Measurements from ENCODE around the gene GPC5. TPM values are rescaled to one million over a fixed set of nuclear protein-coding genes. Genes with fewer than 3 reads are reported as not detected.

Gene GPC5
- total RNA-seq, 2 donors from 2014 or later = not detected

- Histone ChIP-seq H3K4me1 (no peaks in the 10 kb centered on the region), H3K27ac (no peak overlapping the region), H3K9me3 (peaks cover 0 to 3% (median 0%) of the 10 kb centered on the region in 3 donors), H3K27me3 (no peaks in the 10 kb centered on the region), H3K36me3 (replicated peaks in 1 of 2; ENCODE audit: insufficient read depth in 1 of 2, low read depth in 2 of 2) (no peaks in the 10 kb centered on the region), H3K4me3 (no peak overlapping the region)
- ATAC-seq (no peak), DNase-seq (no peak)
- TF ChIP-seq POLR2A (IDR thresholded peaks at IDR 0.05) = no peak
- TF ChIP-seq CTCF (IDR thresholded peaks at IDR 0.05) = no peak
- WGBS, 2 donors = 80 to 82% methylated on average over 3 of the region's 3 CpGs
- intact Hi-C loops (cut with DNase I) = no loop called here
These were observed 323.0 kb downstream of the GPC5 start for GRCh38 chr13:91721413-91721812.

GRCh38 chr13:91722267-91722884 is 324.0 kb downstream of the GPC5 start:
- Histone ChIP-seq H3K9me3 (peaks cover 0 to 3% (median 0%) of the 10 kb centered on the region in 3 donors), H3K27me3 (no peaks in the 10 kb centered on the region), H3K4me1 (no peaks in the 10 kb centered on the region), H3K27ac (no peak overlapping the region), H3K36me3 (replicated peaks in 1 of 2; ENCODE audit: insufficient read depth in 1 of 2, low read depth in 2 of 2) (no peaks in the 10 kb centered on the region), H3K4me3 (no peak overlapping the region)
- WGBS, 2 donors = 22 to 24% methylated on average over 4 of the region's 4 CpGs
- ATAC-seq (no peak), DNase-seq (no peak)
- TF ChIP-seq CTCF (IDR thresholded peaks at IDR 0.05) (peak; percentile 30 to 76 (median 49)), POLR2A (IDR thresholded peaks at IDR 0.05) (no peak)
- intact Hi-C loops (cut with DNase I) = no loop called here

- no peak for TF ChIP-seq POLR2A (IDR thresholded peaks at IDR 0.05)
- TF ChIP-seq CTCF (IDR thresholded peaks at IDR 0.05) = no peak
- DNase-seq (no peak), ATAC-seq (no peak)
- Histone ChIP-seq H3K36me3 (replicated peaks in 1 of 2; ENCODE audit: insufficient read depth in 1 of 2, low read depth in 2 of 2) (no peaks in the 10 kb centered on the region), H3K27me3 (no peaks in the 10 kb centered on the region), H3K4me3 (no peak overlapping the region), H3K4me1 (no peaks in the 10 kb centered on the region), H3K27ac (no peak overlapping the region), H3K9me3 (peaks cover 0 to 3% (median 0%) of the 10 kb centered on the region in 3 donors)
- intact Hi-C loops (cut with DNase I) = no loop called here
- WGBS, 2 donors = 70 to 80% methylated on average over 3 of the region's 3 CpGs
These were observed 326.2 kb downstream of the GPC5 start for GRCh38 chr13:91724591-91724990.

- H3K27ac ChIP-seq = no peak overlapping the region
- no peak for ATAC-seq
- H3K4me1 ChIP-seq = no peaks in the 10 kb centered on the region
- H3K36me3 ChIP-seq (replicated peaks in 1 of 2; ENCODE audit: insufficient read depth in 1 of 2, low read depth in 2 of 2) = no peaks in the 10 kb centered on the region
- 34 to 38% methylated on average over 4 of the region's 4 CpGs for WGBS, 2 donors
- intact Hi-C loops (cut with DNase I) = no loop called here
- peaks cover 0 to 3% (median 0%) of the 10 kb centered on the region in 3 donors for H3K9me3 ChIP-seq
- H3K4me3 ChIP-seq = no peak overlapping the region
- TF ChIP-seq POLR2A (IDR thresholded peaks at IDR 0.05) (no peak), CTCF (IDR thresholded peaks at IDR 0.05) (no peak)
- H3K27me3 ChIP-seq = no peaks in the 10 kb centered on the region
- no peak for DNase-seq
These were observed 327.2 kb downstream of the GPC5 start for GRCh38 chr13:91725646-91726045.

- WGBS, 2 donors = 65 to 69% methylated on average over 6 of the region's 6 CpGs
- TF ChIP-seq POLR2A (IDR thresholded peaks at IDR 0.05) (no peak), CTCF (IDR thresholded peaks at IDR 0.05) (no peak)
- H3K9me3 ChIP-seq = peaks cover 0 to 3% (median 0%) of the 10 kb centered on the region in 3 donors
- H3K27ac ChIP-seq = no peak overlapping the region
- intact Hi-C loops (cut with DNase I) = no loop called here
- H3K4me1 ChIP-seq = no peaks in the 10 kb centered on the region
- ATAC-seq (no peak), DNase-seq (no peak)
- H3K4me3 ChIP-seq = no peak overlapping the region
- H3K36me3 ChIP-seq (replicated peaks in 1 of 2; ENCODE audit: insufficient read depth in 1 of 2, low read depth in 2 of 2) = no peaks in the 10 kb centered on the region
- no peaks in the 10 kb centered on the region for H3K27me3 ChIP-seq
These were observed 328.2 kb downstream of the GPC5 start for GRCh38 chr13:91726671-91727070.
